GM21576 (cell line): Measurements from ENCODE around the gene RAPGEFL1.
A peak's percentile ranks its signal among the peaks of the same experiment; 100 is the strongest.
"Not testable (repeated sequence)": the region's sequence is repeated elsewhere in the genome, so short reads cannot be mapped to it uniquely, and the experiment has no call there.

Experiments
- ATAC-seq: cut with Tn5 transposase; IDR thresholded peaks from one replicate; pipeline ENCODE4 v1.9.1; 2021; ENCODE audit warnings: mild to moderate bottlenecking, moderate library complexity; ENCODE audit not compliant: unreplicated experiment

The RAPGEFL1 gene

GRCh38 chr17:40206193-40206592, 28.9 kb downstream of the RAPGEFL1 start:
- ATAC-seq: not testable (repeated sequence)

- ATAC-seq: no peak
These were observed 32.3 kb downstream of the RAPGEFL1 start for GRCh38 chr17:40209404-40210093.

DNA sequence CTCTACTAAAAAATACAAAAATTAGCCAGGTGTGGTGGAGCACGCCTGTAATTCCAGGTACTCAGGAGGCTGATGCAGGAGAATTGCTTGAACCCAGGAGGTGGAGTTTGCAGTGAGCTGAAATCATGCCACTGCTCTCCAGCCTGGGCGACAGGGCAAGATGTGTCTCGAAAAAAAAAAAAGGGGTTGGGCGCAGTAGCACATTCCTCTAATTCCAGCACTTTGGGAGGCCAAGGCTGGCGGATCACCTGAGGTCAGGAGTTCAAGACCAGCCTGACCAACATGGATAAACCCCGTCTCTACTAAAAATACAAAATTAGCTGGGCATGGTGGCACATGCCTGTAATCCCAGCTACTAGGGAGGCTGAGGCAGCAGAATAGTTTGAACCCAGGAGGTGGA, 36.6 kb downstream of the RAPGEFL1 start:
- ATAC-seq: not testable (repeated sequence)

GRCh38 chr17:40218006-40218739, 40.9 kb downstream of the RAPGEFL1 start:
- no peak for ATAC-seq

GRCh38 chr17:40218740-40219593, 41.7 kb downstream of the RAPGEFL1 start, which contains the start of gene WIPF2:
Gene WIPF2, plus strand, starts transcription at chr17:40219304. Its CDS starts 37,156 bp downstream, at chr17:40256460.
- ATAC-seq: peak; percentile 82

GRCh38 chr17:40219594-40220338, 42.5 kb downstream of the RAPGEFL1 start:
- no peak for ATAC-seq

GRCh38 chr17:40224718-40225550, 47.7 kb downstream of the RAPGEFL1 start:
- no peak for ATAC-seq

GRCh38 chr17:40229146-40229545, 51.9 kb downstream of the RAPGEFL1 start:
- ATAC-seq: not testable (repeated sequence)

DNA sequence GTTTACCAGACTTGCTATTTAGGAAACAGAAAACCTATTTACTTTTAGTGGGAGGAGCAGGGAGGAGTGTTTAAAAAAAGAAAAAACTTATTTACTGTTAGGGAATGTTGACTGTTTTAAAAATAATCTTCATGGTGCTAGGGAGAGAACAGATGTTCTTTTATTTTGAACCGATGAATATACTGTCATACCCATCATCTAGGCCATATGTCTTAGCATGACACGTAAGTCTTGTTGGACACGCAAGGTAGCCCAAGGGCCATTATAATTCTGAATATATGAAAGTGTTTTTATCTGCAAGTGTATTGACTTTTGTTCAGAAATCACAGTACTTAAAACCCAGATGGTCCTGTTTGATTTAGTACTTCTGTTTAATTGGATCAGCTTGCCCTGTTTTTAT, 53.4 kb downstream of the RAPGEFL1 start:
- ATAC-seq: no peak

GRCh38 chr17:40231928-40232327, 54.7 kb downstream of the RAPGEFL1 start:
- not testable (repeated sequence) for ATAC-seq

- ATAC-seq: no peak
These were observed 64.1 kb downstream of the RAPGEFL1 start for GRCh38 chr17:40241252-40241834.

GRCh38 chr17:40242774-40243173, 65.5 kb downstream of the RAPGEFL1 start:
- no peak for ATAC-seq

- no peak for ATAC-seq
These were observed 66.5 kb downstream of the RAPGEFL1 start for GRCh38 chr17:40243761-40244160.

DNA sequence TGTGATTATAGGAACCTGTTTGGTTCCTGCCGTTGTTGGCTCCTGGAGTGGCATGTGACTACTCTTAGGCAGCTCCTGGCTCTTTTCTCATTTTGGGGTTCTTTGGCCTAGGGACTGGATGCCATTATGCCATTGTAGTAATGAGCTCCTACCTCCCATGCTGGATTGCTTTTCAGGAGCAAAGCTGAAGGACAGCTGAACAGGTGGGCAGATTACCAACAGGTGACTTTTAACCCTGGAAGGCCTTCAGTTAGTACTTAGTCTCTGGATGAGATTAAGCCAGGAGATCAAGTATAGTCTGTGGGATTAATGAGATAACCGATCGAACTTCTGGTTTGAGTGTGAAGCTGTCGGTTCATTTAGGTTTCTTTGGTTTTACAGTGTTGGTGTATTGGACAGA, 67.0 kb downstream of the RAPGEFL1 start:
- ATAC-seq: no peak
